Measurements from ENCODE around the gene NUDT3. TPM values are rescaled to one million over a fixed set of nuclear protein-coding genes. Genes with fewer than 3 reads are reported as not detected.

Gene NUDT3
- polyA plus RNA-seq, 1 of the 3 experiments (the other 2 are of a cell fraction) = 11.9 TPM

DNA sequence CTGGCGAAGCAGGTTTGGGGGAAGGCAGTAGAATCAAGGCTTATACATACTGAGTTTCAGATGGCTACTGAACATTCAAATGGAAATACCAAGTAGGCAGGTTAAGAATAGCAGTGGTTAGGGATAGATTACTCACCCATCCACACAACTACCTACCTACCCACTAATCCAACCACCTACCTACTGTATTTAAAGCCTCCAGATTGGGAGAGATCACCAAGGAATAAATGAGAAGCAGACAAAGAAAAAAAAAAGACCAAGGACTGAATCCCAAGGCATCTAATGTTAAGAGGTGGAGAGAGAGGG is 75.3 kb downstream of the NUDT3 start (continued):
- TF ChIP-seq RFX5 (IDR thresholded peaks at IDR 0.05; ENCODE audit: low read length) (no peak), TAF1 (IDR thresholded peaks at IDR 0.05; ENCODE audit: borderline replicate concordance, low read depth, low read length) (no peak), EP300 (IDR thresholded peaks at IDR 0.05; ENCODE audit: borderline replicate concordance in 1 of 2, low read depth in 1 of 2, low read length in 1 of 2) (no peak), TCF12 (IDR thresholded peaks at IDR 0.05) (no peak), YY1 (IDR thresholded peaks at IDR 0.05; ENCODE audit: low read depth) (no peak), FOXJ3 (CRISPR knock-in tag; IDR thresholded peaks at IDR 0.05) (no peak), SMC3 (IDR thresholded peaks at IDR 0.05; ENCODE audit: low read depth, low read length) (no peak), SIN3A (IDR thresholded peaks at IDR 0.05; ENCODE audit: borderline replicate concordance, low read depth, low read length) (no peak), ELF1 (IDR thresholded peaks at IDR 0.05) (no peak)
- TF ChIP-seq, protein P1, sequence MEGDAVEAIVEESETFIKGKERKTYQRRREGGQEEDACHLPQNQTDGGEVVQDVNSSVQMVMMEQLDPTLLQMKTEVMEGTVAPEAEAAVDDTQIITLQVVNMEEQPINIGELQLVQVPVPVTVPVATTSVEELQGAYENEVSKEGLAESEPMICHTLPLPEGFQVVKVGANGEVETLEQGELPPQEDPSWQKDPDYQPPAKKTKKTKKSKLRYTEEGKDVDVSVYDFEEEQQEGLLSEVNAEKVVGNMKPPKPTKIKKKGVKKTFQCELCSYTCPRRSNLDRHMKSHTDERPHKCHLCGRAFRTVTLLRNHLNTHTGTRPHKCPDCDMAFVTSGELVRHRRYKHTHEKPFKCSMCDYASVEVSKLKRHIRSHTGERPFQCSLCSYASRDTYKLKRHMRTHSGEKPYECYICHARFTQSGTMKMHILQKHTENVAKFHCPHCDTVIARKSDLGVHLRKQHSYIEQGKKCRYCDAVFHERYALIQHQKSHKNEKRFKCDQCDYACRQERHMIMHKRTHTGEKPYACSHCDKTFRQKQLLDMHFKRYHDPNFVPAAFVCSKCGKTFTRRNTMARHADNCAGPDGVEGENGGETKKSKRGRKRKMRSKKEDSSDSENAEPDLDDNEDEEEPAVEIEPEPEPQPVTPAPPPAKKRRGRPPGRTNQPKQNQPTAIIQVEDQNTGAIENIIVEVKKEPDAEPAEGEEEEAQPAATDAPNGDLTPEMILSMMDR (IDR thresholded peaks at IDR 0.05) = no peak

GRCh38 chr6:34316431-34317171 is 75.9 kb downstream of the NUDT3 start:
- 100% methylated on average over 1 of the region's 1 CpG for WGBS (ENCODE audit: low lambda C conversion rate)
- no peak for TF ChIP-seq RXRA (IDR thresholded peaks at IDR 0.05; ENCODE audit: borderline replicate concordance, low read depth)
- no peak for TF ChIP-seq ELF1 (IDR thresholded peaks at IDR 0.05)
- TF ChIP-seq, protein P1 (IDR thresholded peaks at IDR 0.05) = no peak
- no peak for TF ChIP-seq JUND (IDR thresholded peaks at IDR 0.05)
- TF ChIP-seq, protein P2, sequence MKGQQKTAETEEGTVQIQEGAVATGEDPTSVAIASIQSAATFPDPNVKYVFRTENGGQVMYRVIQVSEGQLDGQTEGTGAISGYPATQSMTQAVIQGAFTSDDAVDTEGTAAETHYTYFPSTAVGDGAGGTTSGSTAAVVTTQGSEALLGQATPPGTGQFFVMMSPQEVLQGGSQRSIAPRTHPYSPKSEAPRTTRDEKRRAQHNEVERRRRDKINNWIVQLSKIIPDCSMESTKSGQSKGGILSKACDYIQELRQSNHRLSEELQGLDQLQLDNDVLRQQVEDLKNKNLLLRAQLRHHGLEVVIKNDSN (IDR thresholded peaks at IDR 0.05; ENCODE audit: borderline replicate concordance, low read depth) = no peak
- TF ChIP-seq, protein P3, sequence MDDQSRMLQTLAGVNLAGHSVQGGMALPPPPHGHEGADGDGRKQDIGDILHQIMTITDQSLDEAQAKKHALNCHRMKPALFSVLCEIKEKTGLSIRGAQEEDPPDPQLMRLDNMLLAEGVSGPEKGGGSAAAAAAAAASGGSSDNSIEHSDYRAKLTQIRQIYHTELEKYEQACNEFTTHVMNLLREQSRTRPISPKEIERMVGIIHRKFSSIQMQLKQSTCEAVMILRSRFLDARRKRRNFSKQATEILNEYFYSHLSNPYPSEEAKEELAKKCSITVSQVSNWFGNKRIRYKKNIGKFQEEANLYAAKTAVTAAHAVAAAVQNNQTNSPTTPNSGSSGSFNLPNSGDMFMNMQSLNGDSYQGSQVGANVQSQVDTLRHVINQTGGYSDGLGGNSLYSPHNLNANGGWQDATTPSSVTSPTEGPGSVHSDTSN (IDR thresholded peaks at IDR 0.05) = no peak
- TF ChIP-seq TCF12 (IDR thresholded peaks at IDR 0.05) = no peak
- no peak for TF ChIP-seq ZBTB33 (IDR thresholded peaks at IDR 0.05; ENCODE audit: borderline replicate concordance, low read depth)
- no peak for TF ChIP-seq RAD21 (IDR thresholded peaks at IDR 0.05; ENCODE audit: low read length)
- TF ChIP-seq MEF2A (IDR thresholded peaks at IDR 0.05; ENCODE audit: borderline replicate concordance, low read depth) = no peak
- TF ChIP-seq FOSL2 (IDR thresholded peaks at IDR 0.05; ENCODE audit: borderline replicate concordance, low read depth) = no peak
- TF ChIP-seq, protein P4, sequence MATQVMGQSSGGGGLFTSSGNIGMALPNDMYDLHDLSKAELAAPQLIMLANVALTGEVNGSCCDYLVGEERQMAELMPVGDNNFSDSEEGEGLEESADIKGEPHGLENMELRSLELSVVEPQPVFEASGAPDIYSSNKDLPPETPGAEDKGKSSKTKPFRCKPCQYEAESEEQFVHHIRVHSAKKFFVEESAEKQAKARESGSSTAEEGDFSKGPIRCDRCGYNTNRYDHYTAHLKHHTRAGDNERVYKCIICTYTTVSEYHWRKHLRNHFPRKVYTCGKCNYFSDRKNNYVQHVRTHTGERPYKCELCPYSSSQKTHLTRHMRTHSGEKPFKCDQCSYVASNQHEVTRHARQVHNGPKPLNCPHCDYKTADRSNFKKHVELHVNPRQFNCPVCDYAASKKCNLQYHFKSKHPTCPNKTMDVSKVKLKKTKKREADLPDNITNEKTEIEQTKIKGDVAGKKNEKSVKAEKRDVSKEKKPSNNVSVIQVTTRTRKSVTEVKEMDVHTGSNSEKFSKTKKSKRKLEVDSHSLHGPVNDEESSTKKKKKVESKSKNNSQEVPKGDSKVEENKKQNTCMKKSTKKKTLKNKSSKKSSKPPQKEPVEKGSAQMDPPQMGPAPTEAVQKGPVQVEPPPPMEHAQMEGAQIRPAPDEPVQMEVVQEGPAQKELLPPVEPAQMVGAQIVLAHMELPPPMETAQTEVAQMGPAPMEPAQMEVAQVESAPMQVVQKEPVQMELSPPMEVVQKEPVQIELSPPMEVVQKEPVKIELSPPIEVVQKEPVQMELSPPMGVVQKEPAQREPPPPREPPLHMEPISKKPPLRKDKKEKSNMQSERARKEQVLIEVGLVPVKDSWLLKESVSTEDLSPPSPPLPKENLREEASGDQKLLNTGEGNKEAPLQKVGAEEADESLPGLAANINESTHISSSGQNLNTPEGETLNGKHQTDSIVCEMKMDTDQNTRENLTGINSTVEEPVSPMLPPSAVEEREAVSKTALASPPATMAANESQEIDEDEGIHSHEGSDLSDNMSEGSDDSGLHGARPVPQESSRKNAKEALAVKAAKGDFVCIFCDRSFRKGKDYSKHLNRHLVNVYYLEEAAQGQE (IDR thresholded peaks at IDR 0.05; ENCODE audit: low read depth, low read length) = no peak

More at GRCh38 chr6:34316431-34317171, 75.9 kb downstream of the NUDT3 start:
- H3K4me1 ChIP-seq (ENCODE audit: control insufficient read depth in 1 of 2, insufficient read depth in 2 of 2, low read depth in 1 of 2, low read length in 1 of 2) = no peaks in the 10 kb centered on the region
- H3K9me2 ChIP-seq = no peaks in the 10 kb centered on the region
- H3K4me3 ChIP-seq (ENCODE audit: low read depth in 2 of 2, low read length in 1 of 2) = no peak overlapping the region
- POLR2A ChIA-PET = no interaction called here
- H2AFZ ChIP-seq (ENCODE audit: low read depth) = no peak overlapping the region
- H4K20me1 ChIP-seq (ENCODE audit: insufficient read depth) = peaks cover 13% of the 10 kb centered on the region
- no peaks in the 10 kb centered on the region for H3K27me3 ChIP-seq (ENCODE audit: insufficient read depth)
- no peaks in the 10 kb centered on the region for H3K36me3 ChIP-seq (replicated peaks in 1 of 2; ENCODE audit: control insufficient read depth in 1 of 2, insufficient read depth in 2 of 2, low read length in 1 of 2)
- H3K79me2 ChIP-seq (ENCODE audit: insufficient read depth) = peaks cover 23% of the 10 kb centered on the region
- H3K27ac ChIP-seq (ENCODE audit: low read depth in 2 of 2, low read length in 1 of 2) = no peak overlapping the region
- no peak overlapping the region for H3K4me2 ChIP-seq
- no peak for DNase-seq
- CTCF ChIA-PET = interaction anchor here (1.3 kb wide), 1 partner anchor 27 kb away, joined by 3 read pairs; no protein-coding TSS in a partner anchor
- no peaks in the 10 kb centered on the region for H3K9me3 ChIP-seq
- H3F3A ChIP-seq (replicated peaks; ENCODE audit: insufficient read depth) = peaks cover 3% of the 10 kb centered on the region
- H3K9ac ChIP-seq = no peak overlapping the region
